Glomerular visceral epithelial cell (primary cell): Measurements from ENCODE around the gene PDE6H.

Source experiments
- DNase-seq: peaks from one replicate; pipeline ENCODE4 v3.0.0-alpha.2; 2016; ENCODE audit errors: extremely low spot score

Gene PDE6H

GRCh38 chr12:15001733-15002382 is 29.0 kb downstream of the PDE6H start:
- DNase-seq = no peak

DNA sequence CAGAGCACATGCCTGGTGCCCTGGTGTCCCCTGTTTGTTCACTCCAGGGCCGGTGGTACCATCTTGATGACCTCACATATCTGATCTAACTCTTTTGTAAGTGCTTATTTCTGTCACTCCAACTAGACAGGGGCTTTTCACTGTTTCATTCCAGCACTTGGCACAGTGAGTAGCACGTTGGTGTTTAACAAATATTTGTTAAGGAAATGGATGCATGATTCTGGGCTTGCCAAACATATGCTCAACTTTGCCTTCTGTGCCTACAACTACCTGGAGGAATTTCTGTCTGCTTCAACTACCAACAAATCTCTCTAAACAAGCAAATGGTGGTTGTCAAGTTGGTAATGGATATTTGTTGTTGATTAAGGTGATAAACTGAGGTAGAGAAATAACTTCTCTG is 31.6 kb downstream of the PDE6H start:
- no peak for DNase-seq

- no peak for DNase-seq
Measured at GRCh38 chr12:15005064-15005463, 32.2 kb downstream of the PDE6H start.

DNA sequence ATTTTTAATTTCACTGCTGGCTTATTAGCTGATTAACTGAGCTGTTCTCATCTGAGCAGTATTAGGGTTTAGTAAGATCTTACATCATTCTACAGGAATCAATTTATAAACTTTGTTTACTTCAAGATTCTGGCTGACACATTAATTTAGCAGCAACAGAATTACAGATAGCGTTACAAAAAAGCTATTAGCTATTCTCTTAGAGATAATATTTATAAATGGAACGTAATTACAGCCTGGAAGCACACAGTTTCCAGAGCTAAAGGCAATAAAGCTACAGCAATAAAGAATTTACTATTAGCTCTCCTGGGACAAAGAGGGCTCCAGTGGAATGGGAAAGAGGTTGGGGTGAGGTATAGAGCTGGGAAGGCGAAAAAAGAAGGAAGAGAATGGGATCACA is 34.7 kb downstream of the PDE6H start:
- DNase-seq = no peak

- no peak for DNase-seq
Measured at GRCh38 chr12:15011162-15011561, 38.3 kb downstream of the PDE6H start.

GRCh38 chr12:15013634-15014179 is 40.9 kb downstream of the PDE6H start:
- DNase-seq = no peak

DNA sequence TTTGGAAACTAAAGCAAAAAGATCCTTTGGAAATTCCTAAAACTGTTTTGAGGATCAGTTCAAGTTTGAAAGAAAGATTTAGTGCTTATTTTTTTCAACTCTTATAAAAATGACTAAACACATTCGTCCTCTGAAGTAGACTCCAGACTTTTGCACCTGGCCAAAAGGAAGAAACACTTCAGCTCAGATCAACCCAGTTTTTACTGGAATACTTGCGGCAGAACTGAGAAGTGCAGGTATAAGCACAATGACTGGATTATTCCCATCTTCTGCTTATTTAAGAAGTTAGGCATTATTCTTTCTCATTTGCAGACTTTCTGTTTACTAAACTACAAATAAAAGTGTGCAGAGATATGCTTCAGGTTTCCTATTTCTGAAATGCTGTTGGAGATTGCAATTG is 41.9 kb downstream of the PDE6H start:
- no peak for DNase-seq

GRCh38 chr12:15015121-15015520 is 42.3 kb downstream of the PDE6H start:
- no peak for DNase-seq

GRCh38 chr12:15020156-15020555 is 47.3 kb downstream of the PDE6H start:
- DNase-seq = no peak
